Iris pigment epithelial cell (primary cell): Measurements from ENCODE around the gene SIX4.
A peak's percentile ranks its signal among the peaks of the same experiment; 100 is the strongest.
"Not testable (repeated sequence)": the region's sequence is repeated elsewhere in the genome, so short reads cannot be mapped to it uniquely, and the experiment has no call there.

ENCODE experiments used
- DNase-seq: peaks from one replicate; pipeline ENCODE4 v3.0.0-alpha.2; 2011; ENCODE audit warnings: low read depth

SIX4 gene

GRCh38 chr14:60723907-60724618 lies at the start of gene SIX4:
SIX4 (minus strand) TSS chr14:60724351; CDS start chr14:60724074, 277 bp downstream.
- DNase-seq: peak; percentile 92

- no peak for DNase-seq
Measured at GRCh38 chr14:60773558-60773957, 49.4 kb upstream of the SIX4 start.

- DNase-seq: no peak
Measured at GRCh38 chr14:60771117-60771516, 47.0 kb upstream of the SIX4 start.

- DNase-seq: no peak
Measured at GRCh38 chr14:60768602-60769001, 44.5 kb upstream of the SIX4 start.

- DNase-seq: no peak
Measured at GRCh38 chr14:60760644-60761364, 36.7 kb upstream of the SIX4 start.

- peak; percentile 11 for DNase-seq
Measured at GRCh38 chr14:60760209-60760608, 36.1 kb upstream of the SIX4 start.

- DNase-seq: peak; percentile 21
Measured at GRCh38 chr14:60758885-60759284, 34.7 kb upstream of the SIX4 start.

- peak; percentile 60 for DNase-seq
Measured at GRCh38 chr14:60757567-60758002, 33.4 kb upstream of the SIX4 start.

GRCh38 chr14:60756847-60757246 lies 32.7 kb upstream of the SIX4 start:
- DNase-seq: peak; percentile 30

- DNase-seq: peak; percentile 34
Measured at GRCh38 chr14:60753264-60754119, 29.3 kb upstream of the SIX4 start.

- no peak for DNase-seq
Measured at GRCh38 chr14:60744566-60744965, 20.4 kb upstream of the SIX4 start.

GRCh38 chr14:60738843-60739508 lies 14.8 kb upstream of the SIX4 start:
- peak; percentile 35 for DNase-seq

- peak; percentile 87 for DNase-seq
Measured at GRCh38 chr14:60736494-60736893, 12.3 kb upstream of the SIX4 start.

GRCh38 chr14:60735416-60735815 lies 11.3 kb upstream of the SIX4 start:
- no peak for DNase-seq

- peak; percentile 91 for DNase-seq
Measured at GRCh38 chr14:60734465-60735242, 10.5 kb upstream of the SIX4 start, which contains the start of gene MNAT1. MNAT1 (plus strand) TSS chr14:60734761; CDS start chr14:60734863, 102 bp downstream.

GRCh38 chr14:60732840-60733483 lies 8.8 kb upstream of the SIX4 start:
- no peak for DNase-seq

- not testable (repeated sequence) for DNase-seq
Measured at GRCh38 chr14:60731291-60731690, 7.1 kb upstream of the SIX4 start.

- DNase-seq: peak; percentile 84
Measured at GRCh38 chr14:60723116-60723906, 840 bp downstream of the SIX4 start.

GRCh38 chr14:60722357-60723115 lies 1.6 kb downstream of the SIX4 start:
- peak; percentile 90 for DNase-seq
